Peyer's patch (tissue), 4 donors: Measurements from ENCODE around the gene CLEC5A. TPM values are rescaled to one million over a fixed set of nuclear protein-coding genes. Genes with fewer than 3 reads are reported as not detected.

Experiments
- DNase-seq, 3 donors: peaks; one replicate each; pipeline ENCODE4 v3.0.0-alpha.2; 2017 to 2019
- H3K27ac ChIP-seq, 4 donors: fragments of 200-600 bp; sonication (generic); one replicate each; pipeline ENCODE4 v1.5.1; 2016 to 2019
- H3K27me3 ChIP-seq, 2 donors: fragments of 200-600 bp; sonication (generic); one replicate each; pipeline ENCODE4 v1.5.1; 2019
- H3K36me3 ChIP-seq, 3 donors: fragments of 200-600 bp; sonication (generic); one replicate each; pipeline ENCODE4 v1.5.1; 2016 to 2019
- H3K4me1 ChIP-seq, 4 donors: fragments of 200-600 bp; sonication (generic); one replicate each; pipeline ENCODE4 v1.5.1; 2016 to 2019
- H3K4me3 ChIP-seq, 4 donors: fragments of 200-600 bp; sonication (generic); 1 replicate in 3 of 4; 2 replicates in 1 of 4; pipeline ENCODE4 v1.5.1; 2016 to 2019; ENCODE audit warnings: mild to moderate bottlenecking in 1 of 4
- H3K9me3 ChIP-seq, 4 donors: fragments of 200-600 bp; sonication (generic); one replicate each; pipeline ENCODE4 v1.5.1; 2016 to 2019; ENCODE audit warnings: mild to moderate bottlenecking in 1 of 4
- CTCF ChIP-seq, 6 experiments: fragments of 450-650 bp in 4 of 6; fragments of 200-600 bp in 2 of 6; sonication (generic) in 1 of 6; IDR thresholded peaks; one replicate each; pipeline ENCODE4 v1.5.1; 2017 to 2019; ENCODE audit warnings: antibody characterized with exemption in 6 of 6, mild to moderate bottlenecking in 3 of 6, moderate library complexity in 1 of 6
- POLR2A ChIP-seq, 2 donors: fragments of 450-650 bp; IDR thresholded peaks; one replicate each; pipeline ENCODE4 v1.5.1; 2017; ENCODE audit warnings: antibody characterized with exemption in 2 of 2, mild to moderate bottlenecking in 2 of 2, moderate library complexity in 2 of 2
- total RNA-seq, 4 donors: library from RNA; depleted of rRNA; stranded (reverse); fragments of >200 nt; gene quantifications; one replicate each; pipeline ENCODE4 v1.1.0, GENCODE V29; 2016

Gene CLEC5A
- total RNA-seq, 4 donors from 2014 or later, result not detected

GRCh38 chr7:141956084-141956483 is 9.3 kb upstream of the CLEC5A start:
- DNase-seq, result no peak
- no peak for TF ChIP-seq POLR2A (IDR thresholded peaks at IDR 0.05)
- no peak for TF ChIP-seq CTCF (IDR thresholded peaks at IDR 0.05)
- no peaks in the 10 kb centered on the region for H3K27me3 ChIP-seq
- H3K27ac ChIP-seq, result no peak overlapping the region
- no peaks in the 10 kb centered on the region for H3K9me3 ChIP-seq
- no peaks in the 10 kb centered on the region for H3K4me1 ChIP-seq
- no peak overlapping the region for H3K4me3 ChIP-seq
- no peaks in the 10 kb centered on the region for H3K36me3 ChIP-seq

- TF ChIP-seq POLR2A (IDR thresholded peaks at IDR 0.05) (no peak), CTCF (IDR thresholded peaks at IDR 0.05) (no peak)
- no peaks in the 10 kb centered on the region for H3K9me3 ChIP-seq
- H3K4me3 ChIP-seq, result no peak overlapping the region
- DNase-seq, result no peak
- no peaks in the 10 kb centered on the region for H3K36me3 ChIP-seq
- no peaks in the 10 kb centered on the region for H3K4me1 ChIP-seq
- no peaks in the 10 kb centered on the region for H3K27me3 ChIP-seq
- H3K27ac ChIP-seq, result no peak overlapping the region
Observed at GRCh38 chr7:141954334-141954733, 7.6 kb upstream of the CLEC5A start.

DNA sequence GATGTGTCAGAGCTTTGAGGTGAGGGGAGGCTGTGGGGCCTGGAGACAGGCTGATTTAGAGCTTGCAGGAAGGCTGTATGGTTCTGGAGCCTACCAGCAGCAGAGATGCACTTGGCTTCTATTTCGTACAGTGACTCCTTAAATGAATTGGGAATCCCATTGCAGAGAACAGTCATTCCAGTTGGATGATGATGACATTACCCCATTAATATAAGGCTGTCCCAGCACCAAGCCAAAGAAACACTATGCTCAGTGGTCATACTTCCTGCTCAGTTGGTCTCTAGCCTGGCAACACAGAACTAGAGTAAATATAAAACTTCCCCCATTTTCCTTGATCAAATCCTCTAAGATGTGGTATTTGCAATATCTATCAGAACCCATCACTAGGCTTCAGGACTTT is 5.7 kb upstream of the CLEC5A start:
- TF ChIP-seq POLR2A (IDR thresholded peaks at IDR 0.05) (no peak), CTCF (IDR thresholded peaks at IDR 0.05) (no peak)
- Histone ChIP-seq H3K4me3 (no peak overlapping the region), H3K36me3 (no peaks in the 10 kb centered on the region), H3K27ac (no peak overlapping the region), H3K27me3 (no peaks in the 10 kb centered on the region), H3K4me1 (no peaks in the 10 kb centered on the region), H3K9me3 (no peaks in the 10 kb centered on the region)
- no peak for DNase-seq

DNA sequence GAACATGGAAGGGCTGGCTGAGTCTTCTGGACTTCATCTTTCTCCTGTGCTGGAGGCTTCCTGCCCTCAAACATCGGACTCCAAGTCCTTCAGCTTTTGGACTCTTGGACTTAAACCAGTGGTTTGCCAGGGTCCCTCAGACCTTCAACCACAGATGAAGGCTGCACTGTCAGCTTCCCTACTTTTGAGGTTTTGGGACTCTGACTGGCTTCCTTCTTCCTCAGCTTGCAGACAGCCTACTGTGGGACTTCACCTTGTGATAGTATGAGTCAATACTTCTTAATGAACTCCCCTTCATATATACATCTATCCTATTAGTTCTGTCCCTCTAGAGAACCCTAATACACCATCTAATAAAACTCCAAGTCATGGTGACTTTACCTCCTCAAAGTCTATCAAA is 4.0 kb upstream of the CLEC5A start:
- Histone ChIP-seq H3K27me3 (no peaks in the 10 kb centered on the region), H3K36me3 (no peaks in the 10 kb centered on the region), H3K9me3 (no peaks in the 10 kb centered on the region), H3K4me1 (no peaks in the 10 kb centered on the region), H3K27ac (no peak overlapping the region), H3K4me3 (no peak overlapping the region)
- DNase-seq, result no peak
- TF ChIP-seq CTCF (IDR thresholded peaks at IDR 0.05) (no peak), POLR2A (IDR thresholded peaks at IDR 0.05) (no peak)

- no peak for DNase-seq
- TF ChIP-seq CTCF (IDR thresholded peaks at IDR 0.05) (no peak), POLR2A (IDR thresholded peaks at IDR 0.05) (no peak)
- Histone ChIP-seq H3K4me1 (no peaks in the 10 kb centered on the region), H3K4me3 (no peak overlapping the region), H3K27ac (no peak overlapping the region), H3K27me3 (no peaks in the 10 kb centered on the region), H3K36me3 (no peaks in the 10 kb centered on the region), H3K9me3 (no peaks in the 10 kb centered on the region)
Observed at GRCh38 chr7:141949911-141950310, 3.1 kb upstream of the CLEC5A start.

DNA sequence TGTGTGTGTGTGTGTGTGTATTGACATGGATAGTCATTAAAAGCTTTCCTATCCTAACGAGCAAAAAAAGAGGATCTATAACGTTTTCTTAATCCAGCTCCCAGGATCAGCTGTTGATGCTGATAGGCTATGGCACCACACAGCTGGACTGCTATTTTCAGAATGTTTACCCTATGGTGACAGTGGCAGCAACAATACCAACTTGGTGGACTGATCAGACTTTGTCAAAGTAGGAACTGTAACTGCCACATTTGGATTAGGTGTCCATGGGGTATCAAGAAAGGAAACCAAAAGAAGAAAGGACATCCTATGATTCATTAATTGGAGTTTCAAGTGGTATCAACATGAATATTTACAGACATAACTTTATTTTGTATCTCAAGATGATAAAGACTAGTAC is 2.7 kb upstream of the CLEC5A start:
- no peaks in the 10 kb centered on the region for H3K9me3 ChIP-seq
- DNase-seq, result no peak
- H3K4me3 ChIP-seq, result no peak overlapping the region
- no peaks in the 10 kb centered on the region for H3K36me3 ChIP-seq
- H3K4me1 ChIP-seq, result no peaks in the 10 kb centered on the region
- no peak overlapping the region for H3K27ac ChIP-seq
- TF ChIP-seq POLR2A (IDR thresholded peaks at IDR 0.05), result no peak
- no peak for TF ChIP-seq CTCF (IDR thresholded peaks at IDR 0.05)
- H3K27me3 ChIP-seq, result no peaks in the 10 kb centered on the region
